ENCODE data around the gene MTO1. TPM values are rescaled to one million over a fixed set of nuclear protein-coding genes. Genes with fewer than 3 reads are reported as not detected.
"Not testable (repeated sequence)": the region's sequence is repeated elsewhere in the genome, so short reads cannot be mapped to it uniquely, and the experiment has no call there.

The MTO1 gene, protein sequence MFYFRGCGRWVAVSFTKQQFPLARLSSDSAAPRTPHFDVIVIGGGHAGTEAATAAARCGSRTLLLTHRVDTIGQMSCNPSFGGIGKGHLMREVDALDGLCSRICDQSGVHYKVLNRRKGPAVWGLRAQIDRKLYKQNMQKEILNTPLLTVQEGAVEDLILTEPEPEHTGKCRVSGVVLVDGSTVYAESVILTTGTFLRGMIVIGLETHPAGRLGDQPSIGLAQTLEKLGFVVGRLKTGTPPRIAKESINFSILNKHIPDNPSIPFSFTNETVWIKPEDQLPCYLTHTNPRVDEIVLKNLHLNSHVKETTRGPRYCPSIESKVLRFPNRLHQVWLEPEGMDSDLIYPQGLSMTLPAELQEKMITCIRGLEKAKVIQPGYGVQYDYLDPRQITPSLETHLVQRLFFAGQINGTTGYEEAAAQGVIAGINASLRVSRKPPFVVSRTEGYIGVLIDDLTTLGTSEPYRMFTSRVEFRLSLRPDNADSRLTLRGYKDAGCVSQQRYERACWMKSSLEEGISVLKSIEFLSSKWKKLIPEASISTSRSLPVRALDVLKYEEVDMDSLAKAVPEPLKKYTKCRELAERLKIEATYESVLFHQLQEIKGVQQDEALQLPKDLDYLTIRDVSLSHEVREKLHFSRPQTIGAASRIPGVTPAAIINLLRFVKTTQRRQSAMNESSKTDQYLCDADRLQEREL
- polyA plus RNA-seq (2012; ENCODE audit: missing spikeins), result 28.1 TPM

DNA sequence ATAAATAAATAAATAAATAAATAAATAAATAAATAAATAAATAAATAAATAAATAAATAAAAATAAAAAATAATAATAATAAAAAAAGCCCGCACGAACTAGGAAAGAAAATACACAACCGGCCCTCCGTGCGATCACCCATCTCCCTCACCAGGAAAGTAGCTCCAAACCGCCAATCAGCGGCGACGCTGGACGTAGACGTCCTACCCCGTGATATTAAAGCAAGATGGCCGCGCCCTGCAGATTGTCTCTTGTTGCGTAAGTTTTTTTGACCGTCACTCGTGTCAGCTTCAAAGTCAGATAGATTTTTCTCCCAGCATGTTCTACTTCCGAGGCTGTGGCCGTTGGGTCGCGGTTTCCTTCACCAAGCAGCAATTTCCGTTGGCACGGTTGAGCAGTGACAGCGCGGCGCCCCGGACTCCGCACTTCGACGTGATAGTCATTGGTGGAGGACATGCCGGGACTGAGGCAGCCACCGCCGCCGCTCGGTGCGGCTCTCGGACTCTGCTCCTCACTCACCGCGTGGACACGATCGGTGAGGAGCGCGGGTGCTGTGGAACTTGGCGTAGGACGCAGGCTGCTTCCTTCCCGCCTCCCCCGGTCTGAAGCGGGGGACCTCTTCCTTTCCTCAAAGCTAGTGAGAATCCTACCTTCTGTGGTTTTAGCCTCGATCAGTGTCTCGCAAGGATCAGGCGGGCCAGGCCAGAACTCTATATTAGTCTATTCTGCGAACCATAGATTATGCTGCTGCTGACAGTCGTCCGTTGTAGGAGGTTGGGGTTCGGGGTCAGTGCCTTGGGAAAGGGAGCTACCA, at the start of gene MTO1:
MTO1 (plus strand) TSS at position 201 of the 814 bp plus-strand sequence; CDS start at position 319, 118 bp downstream.
- DNase-seq (ENCODE audit: insufficient read length) (peak; percentile 69), FAIRE-seq (peak; percentile 92)
- peak; percentile 88 for TF ChIP-seq POLR2AphosphoS5 (IDR thresholded peaks at IDR 0.05; ENCODE audit: low read depth, low read length)
- TF ChIP-seq TAF1 (IDR thresholded peaks at IDR 0.05; ENCODE audit: borderline replicate concordance, low read depth, low read length), result peak; percentile 71; the same call in 1 of the 2 replicates
- TF ChIP-seq POLR2A (IDR thresholded peaks at IDR 0.05; ENCODE audit: low read depth, low read length), result peak; percentile 86

- DNase-seq (ENCODE audit: insufficient read length) (no peak), FAIRE-seq (no peak)
- no peak for TF ChIP-seq POLR2AphosphoS5 (IDR thresholded peaks at IDR 0.05; ENCODE audit: low read depth, low read length)
- TF ChIP-seq POLR2A (IDR thresholded peaks at IDR 0.05; ENCODE audit: low read depth, low read length), result no peak
- no peak for TF ChIP-seq TAF1 (IDR thresholded peaks at IDR 0.05; ENCODE audit: borderline replicate concordance, low read depth, low read length)
Observed at GRCh38 chr6:73413102-73413501, 48.4 kb upstream of the MTO1 start.

- no peak for FAIRE-seq
Observed at GRCh38 chr6:73418081-73418741, 43.3 kb upstream of the MTO1 start.

DNA sequence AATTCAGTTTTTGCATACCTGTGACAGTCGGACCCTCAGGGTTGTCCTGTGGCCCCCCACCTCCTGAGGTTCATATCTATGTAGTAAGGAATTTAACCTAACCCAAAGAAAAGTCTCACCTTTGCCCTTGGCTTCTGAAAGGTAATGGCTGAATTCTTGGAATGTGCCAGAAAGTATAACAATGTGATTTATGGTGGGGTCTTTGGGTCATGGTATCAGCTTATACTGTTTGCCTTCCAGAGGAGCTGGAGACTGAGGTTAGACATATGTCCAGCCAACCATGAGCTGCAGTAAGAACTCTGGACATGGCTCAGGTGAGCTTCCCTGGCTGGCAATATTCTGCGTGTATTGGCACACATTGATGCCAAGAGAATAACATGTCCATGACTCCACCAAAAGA, 40.0 kb upstream of the MTO1 start:
- FAIRE-seq (no peak), DNase-seq (ENCODE audit: insufficient read length) (no peak)
- no peak for TF ChIP-seq POLR2A (IDR thresholded peaks at IDR 0.05; ENCODE audit: low read depth, low read length)
- peak; percentile 28; the same call in 1 of the 2 replicates for TF ChIP-seq POLR2AphosphoS5 (IDR thresholded peaks at IDR 0.05; ENCODE audit: low read depth, low read length)

More at GRCh38 chr6:73418081-73418741, 43.3 kb upstream of the MTO1 start:
- no peak for DNase-seq (ENCODE audit: insufficient read length)
- TF ChIP-seq POLR2AphosphoS5 (IDR thresholded peaks at IDR 0.05; ENCODE audit: low read depth, low read length) (no peak), TAF1 (IDR thresholded peaks at IDR 0.05; ENCODE audit: borderline replicate concordance, low read depth, low read length) (no peak), POLR2A (IDR thresholded peaks at IDR 0.05; ENCODE audit: low read depth, low read length) (no peak)

GRCh38 chr6:73435236-73435635, 26.3 kb upstream of the MTO1 start:
- no peak for TF ChIP-seq POLR2AphosphoS5 (IDR thresholded peaks at IDR 0.05; ENCODE audit: low read depth, low read length)
- no peak for TF ChIP-seq TAF1 (IDR thresholded peaks at IDR 0.05; ENCODE audit: borderline replicate concordance, low read depth, low read length)
- no peak for TF ChIP-seq POLR2A (IDR thresholded peaks at IDR 0.05; ENCODE audit: low read depth, low read length)
- no peak for FAIRE-seq
- DNase-seq (ENCODE audit: insufficient read length), result no peak

DNA sequence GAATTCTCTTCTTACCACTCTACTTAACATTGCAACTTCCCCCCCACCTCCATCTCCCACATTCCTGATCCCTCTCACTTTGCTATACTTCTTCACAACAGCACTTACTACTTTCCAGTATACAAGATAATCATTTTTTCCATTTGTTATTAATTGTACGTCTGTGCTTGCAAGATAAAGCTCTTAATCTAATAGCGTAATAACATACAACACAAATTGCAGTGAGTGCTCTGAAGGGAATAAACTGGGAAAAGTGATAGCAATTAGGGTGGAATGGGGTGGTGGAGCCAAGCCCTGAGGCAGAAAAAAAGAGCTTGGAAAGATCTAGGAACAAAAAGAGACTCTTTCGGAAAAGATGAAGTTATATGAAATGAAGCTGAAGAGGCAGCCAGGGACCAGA, 18.0 kb upstream of the MTO1 start:
- FAIRE-seq, result no peak
- DNase-seq (ENCODE audit: insufficient read length), result no peak
- TF ChIP-seq POLR2AphosphoS5 (IDR thresholded peaks at IDR 0.05; ENCODE audit: low read depth, low read length), result no peak
- no peak for TF ChIP-seq TAF1 (IDR thresholded peaks at IDR 0.05; ENCODE audit: borderline replicate concordance, low read depth, low read length)
- no peak for TF ChIP-seq POLR2A (IDR thresholded peaks at IDR 0.05; ENCODE audit: low read depth, low read length)

GRCh38 chr6:73451223-73452106, 10.1 kb upstream of the MTO1 start:
- 0 out of 2 replicates have a peak, but pooled peaks have one; percentile 14 for TF ChIP-seq TAF1 (IDR thresholded peaks at IDR 0.05; ENCODE audit: borderline replicate concordance, low read depth, low read length)
- peak; percentile 59; the same call in 1 of the 2 replicates for TF ChIP-seq POLR2AphosphoS5 (IDR thresholded peaks at IDR 0.05; ENCODE audit: low read depth, low read length)
- TF ChIP-seq POLR2A (IDR thresholded peaks at IDR 0.05; ENCODE audit: low read depth, low read length), result peak; percentile 70
- FAIRE-seq (peak; percentile 91), DNase-seq (ENCODE audit: insufficient read length) (peak; percentile 44)

- peak; percentile 56 for DNase-seq (ENCODE audit: insufficient read length)
- TF ChIP-seq TAF1 (IDR thresholded peaks at IDR 0.05; ENCODE audit: borderline replicate concordance, low read depth, low read length) (peak; percentile 66; the same call in 1 of the 2 replicates), POLR2A (IDR thresholded peaks at IDR 0.05; ENCODE audit: low read depth, low read length) (peak; percentile 79), POLR2AphosphoS5 (IDR thresholded peaks at IDR 0.05; ENCODE audit: low read depth, low read length) (peak; percentile 86)
- FAIRE-seq, result peak; percentile 95
Observed at GRCh38 chr6:73452107-73452461, 9.5 kb upstream of the MTO1 start, which contains the start of gene CGAS. Gene CGAS (minus strand): TSS chr6:73452297. CDS start chr6:73452181, 116 bp downstream.

GRCh38 chr6:73455865-73456629, 5.5 kb upstream of the MTO1 start:
- peak; percentile 42 for FAIRE-seq
- TF ChIP-seq POLR2AphosphoS5 (IDR thresholded peaks at IDR 0.05; ENCODE audit: low read depth, low read length) (no peak), POLR2A (IDR thresholded peaks at IDR 0.05; ENCODE audit: low read depth, low read length) (no peak), TAF1 (IDR thresholded peaks at IDR 0.05; ENCODE audit: borderline replicate concordance, low read depth, low read length) (no peak)
- DNase-seq (ENCODE audit: insufficient read length), result no peak

- FAIRE-seq; DNase-seq (ENCODE audit: insufficient read length): not testable (repeated sequence)
Observed at GRCh38 chr6:73459474-73459873, 2.1 kb upstream of the MTO1 start.

Data from GM12892 (cell line).